Panc1 (cell line): ENCODE measurements around the gene OR2AE1. TPM values are rescaled to one million over a fixed set of nuclear protein-coding genes. Genes with fewer than 3 reads are reported as not detected.

ENCODE experiments used
- ATAC-seq: fragments of 200-7000 bp; cut with Tn5 transposase; 2 replicates; pipeline ENCODE4 v1.9.1; 2020; ENCODE audit warnings: mild to moderate bottlenecking, moderate library complexity
- BruUV-seq: library from RNA; stranded (reverse); fragments of 400-500 nt; replicated peaks from 2 replicates; lab custom pipeline; 2021; lab: Mats Ljungman, UMichigan
- CTCF ChIA-PET: fragments of 300-600 bp; sonication (Branson Sonifier 250); formaldehyde crosslinking; loops from one replicate; lab custom pipeline; 2022; ENCODE audit warnings: antibody characterized with exemption; lab: Charles Lee
- POLR2A ChIA-PET: fragments of 300-600 bp; sonication (Branson Sonifier 250); formaldehyde crosslinking; loops from one replicate; lab custom pipeline; 2022; ENCODE audit warnings: antibody characterized with exemption; lab: Charles Lee
- DNase-seq: peaks from one replicate; pipeline ENCODE4 v3.0.0-alpha.2; 2010; ENCODE audit warnings: low read depth, low spot score
- H3K27ac ChIP-seq: 2 replicates; pipeline ENCODE4 v1.5.1; 2011; ENCODE audit warnings: mild to moderate bottlenecking, low read length, inconsistent platforms
- H3K27me3 ChIP-seq: fragments of 200-500 bp; sonication (Bioruptor generic); 2 replicates; pipeline ENCODE4 v1.6.0; 2014; ENCODE audit warnings: low read length, inconsistent platforms; ENCODE audit not compliant: control insufficient read depth, insufficient read depth
- H3K36me3 ChIP-seq: fragments of 200-500 bp; sonication (Bioruptor generic); 2 replicates; pipeline ENCODE4 v1.5.1; 2014; ENCODE audit warnings: inconsistent platforms, mild to moderate bottlenecking, low read length, moderate library complexity; ENCODE audit not compliant: control insufficient read depth, insufficient read depth
- H3K4me1 ChIP-seq: 2 replicates; pipeline ENCODE4 v1.5.1; 2011; ENCODE audit warnings: inconsistent platforms, mild to moderate bottlenecking, low read length, moderate library complexity; ENCODE audit not compliant: control insufficient read depth, insufficient read depth
- H3K4me3 ChIP-seq, 2 experiments: 2 replicates each; pipeline ENCODE4 v1.5.1; 2011 to 2012; ENCODE audit warnings: low read depth in 2 of 2, low read length in 2 of 2, mild to moderate bottlenecking in 2 of 2, inconsistent platforms in 1 of 2, moderate library complexity in 1 of 2
- H3K9me3 ChIP-seq: fragments of 200-500 bp; sonication (Bioruptor generic); 2 replicates; pipeline ENCODE4 v1.5.1; 2014; ENCODE audit warnings: low read depth, mild to moderate bottlenecking, inconsistent platforms, low read length, moderate library complexity; ENCODE audit not compliant: control insufficient read depth, insufficient read depth
- CTCF ChIP-seq: fragments of 450-650 bp; IDR thresholded peaks from 2 replicates; pipeline ENCODE4 v1.5.1; 2017; ENCODE audit warnings: mild to moderate bottlenecking
- POLR2AphosphoS5 ChIP-seq: IDR thresholded peaks from 2 replicates; pipeline ENCODE4 v1.6.1; 2012; ENCODE audit warnings: mild to moderate bottlenecking, low read depth, low read length, moderate library complexity
- REST ChIP-seq, 2 experiments: IDR thresholded peaks; 2 replicates each; pipeline ENCODE4 v1.6.1; 2011 to 2012; ENCODE audit warnings: low read depth in 2 of 2, control low read depth in 1 of 2, low read length in 1 of 2, mild to moderate bottlenecking in 1 of 2, moderate library complexity in 1 of 2; ENCODE audit not compliant: insufficient read depth in 1 of 2
- SIN3A ChIP-seq: IDR thresholded peaks from 2 replicates; pipeline ENCODE4 v1.6.1; 2012; ENCODE audit warnings: low read depth, mild to moderate bottlenecking, low read length, moderate library complexity, borderline replicate concordance; ENCODE audit not compliant: insufficient read depth
- TCF7L2 ChIP-seq: IDR thresholded peaks from 2 replicates; pipeline ENCODE4 v1.6.1; 2011; ENCODE audit warnings: mild to moderate bottlenecking, low read depth, low read length, inconsistent platforms
- in situ Hi-C: cut with HindIII; loops from 2 replicates; pipeline ENCODE4 v1.10.0; 2016; ENCODE audit warnings: low sequenced_read_pairs, low pct_unique_long_range_greater_than_20kb
- intact Hi-C: fragments of 100-400 bp; cut with micrococcal nuclease; formaldehyde crosslinking; loops from one replicate; pipeline ENCODE4 v1.10.0; 2022; ENCODE audit not compliant: unreplicated experiment
- total RNA-seq: library from RNA; stranded (reverse); gene quantifications from one replicate; pipeline ENCODE4 v1.2.1, GENCODE V29; 2021; ENCODE audit not compliant: unreplicated experiment

OR2AE1 gene
- total RNA-seq, 1 experiment from 2014 or later, result not detected

GRCh38 chr7:99829524-99830160, 47.2 kb downstream of the OR2AE1 start:
- ChIA-PET POLR2A (no interaction called here), CTCF (no interaction called here)
- in situ Hi-C loops, result no loop called here
- Histone ChIP-seq H3K4me3 (no peak overlapping the region), H3K9me3 (no peaks in the 10 kb centered on the region), H3K27me3 (peaks cover 23% of the 10 kb centered on the region), H3K27ac (no peak overlapping the region), H3K4me1 (no peaks in the 10 kb centered on the region), H3K36me3 (no peaks in the 10 kb centered on the region)
- intact Hi-C loops, result no loop called here
- ATAC-seq, result no peak
- DNase-seq, result no peak
- BruUV-seq, result no TSS peak
- TF ChIP-seq REST (IDR thresholded peaks at IDR 0.05; ENCODE audit: insufficient read depth in 1 of 2, low read depth in 2 of 2, low read length in 1 of 2), result no peak
- no peak for TF ChIP-seq POLR2AphosphoS5
- TF ChIP-seq SIN3A, result no peak
- no peak for TF ChIP-seq TCF7L2
- no peak for TF ChIP-seq CTCF

GRCh38 chr7:99828811-99829210, 48.0 kb downstream of the OR2AE1 start:
- TF ChIP-seq REST (IDR thresholded peaks at IDR 0.05; ENCODE audit: insufficient read depth in 1 of 2, low read depth in 2 of 2, low read length in 1 of 2) (no peak), CTCF (no peak), TCF7L2 (no peak), POLR2AphosphoS5 (no peak), SIN3A (no peak)
- ATAC-seq (no peak), DNase-seq (no peak)
- CTCF ChIA-PET, result no interaction called here
- Histone ChIP-seq H3K4me1 (no peaks in the 10 kb centered on the region), H3K27ac (no peak overlapping the region), H3K27me3 (peaks cover 23% of the 10 kb centered on the region), H3K9me3 (no peaks in the 10 kb centered on the region), H3K4me3 (no peak overlapping the region), H3K36me3 (no peaks in the 10 kb centered on the region)
- intact Hi-C loops (no loop called here), in situ Hi-C loops (no loop called here)
- BruUV-seq, result no TSS peak
- POLR2A ChIA-PET, result no interaction called here
